Activated CD4-positive, alpha-beta memory T cell treated with anti-CD3 and anti-CD28 coated beads, Interleukin-2, amount 10 ng/mL, durations not matched to agents 7 days and 5 days (primary cell): ENCODE data around the gene MORN1. TPM values are rescaled to one million over a fixed set of nuclear protein-coding genes. Genes with fewer than 3 reads are reported as not detected.

Source experiments
- CTCF ChIA-PET: fragments of 350-600 bp; sonication (Branson Sonifier 250); formaldehyde crosslinking; loops from one replicate; lab custom pipeline; 2021; ENCODE audit warnings: antibody characterized with exemption, inconsistent platforms; lab: Charles Lee
- POLR2A ChIA-PET: fragments of 350-600 bp; sonication (Branson Sonifier 250); formaldehyde crosslinking; loops from one replicate; lab custom pipeline; 2021; ENCODE audit warnings: antibody characterized with exemption; lab: Charles Lee
- DNase-seq: peaks from one replicate; pipeline ENCODE4 v3.0.0-alpha.2; 2020
- H3K27ac Mint-ChIP-seq: one replicate; pipeline ENCODE4 v1.8.0; 2021; ENCODE audit warnings: mild to moderate bottlenecking, mixed read lengths
- H3K27me3 Mint-ChIP-seq: one replicate; pipeline ENCODE4 v1.8.0; 2021; ENCODE audit warnings: mixed read lengths
- H3K36me3 Mint-ChIP-seq: one replicate; pipeline ENCODE4 v1.8.0; 2021; ENCODE audit warnings: low read depth, mixed read lengths
- H3K4me1 Mint-ChIP-seq: one replicate; pipeline ENCODE4 v1.8.0; 2021; ENCODE audit warnings: mixed read lengths
- H3K4me3 Mint-ChIP-seq: one replicate; pipeline ENCODE4 v1.8.0; 2021; ENCODE audit warnings: mild to moderate bottlenecking, mixed read lengths
- H3K9me3 Mint-ChIP-seq: one replicate; pipeline ENCODE4 v1.8.0; 2021; ENCODE audit warnings: mixed read lengths
- total RNA-seq, 2 experiments: library from RNA; stranded (reverse); gene quantifications; one replicate each; pipeline ENCODE4 v1.2.3, GENCODE V29; 2021

Gene MORN1
- total RNA-seq, 2 experiments from 2014 or later: 6.2 to 6.3 TPM

GRCh38 chr1:2386636-2387611, 4.4 kb downstream of the MORN1 start:
- Mint-ChIP-seq H3K9me3 (no peaks in the 10 kb centered on the region), H3K36me3 (no peaks in the 10 kb centered on the region), H3K27ac (no peak overlapping the region), H3K4me1 (peaks cover 20% of the 10 kb centered on the region), H3K27me3 (no peaks in the 10 kb centered on the region), H3K4me3 (no peak overlapping the region)
- ChIA-PET CTCF (interaction anchor here (1.3 to 1.5 kb wide), 2 partner anchors 192 kb away, joined by 5 to 7 read pairs; partner anchors contain the start of gene FAAP20), POLR2A (interaction anchor here (1.4 kb wide), 1 partner anchor 160 kb away, joined by 4 read pairs; no protein-coding TSS in a partner anchor)
- DNase-seq: no peak

- POLR2A ChIA-PET: no interaction called here
- no peaks in the 10 kb centered on the region for H3K9me3 Mint-ChIP-seq
- DNase-seq: no peak
- no peaks in the 10 kb centered on the region for H3K27me3 Mint-ChIP-seq
- H3K4me1 Mint-ChIP-seq: peaks cover 20% of the 10 kb centered on the region
- H3K4me3 Mint-ChIP-seq: no peak overlapping the region
- no peaks in the 10 kb centered on the region for H3K36me3 Mint-ChIP-seq
- CTCF ChIA-PET: interaction anchor here (1.3 kb wide), 1 partner anchor 191 kb away, joined by 5 read pairs; the partner anchor contains the start of gene FAAP20
- H3K27ac Mint-ChIP-seq: no peak overlapping the region
Observed at GRCh38 chr1:2385606-2386280, 5.6 kb downstream of the MORN1 start.

GRCh38 chr1:2384941-2385481, 6.3 kb downstream of the MORN1 start:
- Mint-ChIP-seq H3K27me3 (no peaks in the 10 kb centered on the region), H3K9me3 (no peaks in the 10 kb centered on the region), H3K4me3 (no peak overlapping the region), H3K27ac (no peak overlapping the region), H3K4me1 (peaks cover 13% of the 10 kb centered on the region), H3K36me3 (no peaks in the 10 kb centered on the region)
- ChIA-PET CTCF (interaction anchor here (6.7 kb wide), 1 partner anchor 189 kb away, joined by 175 read pairs; the partner anchor contains the start of gene FAAP20), POLR2A (no interaction called here)
- DNase-seq: no peak

- CTCF ChIA-PET: interaction anchor here (6.7 kb wide), 1 partner anchor 188 kb away, joined by 175 read pairs; the partner anchor contains the start of gene FAAP20
Observed at GRCh38 chr1:2384130-2384860, 7.1 kb downstream of the MORN1 start.

GRCh38 chr1:2383576-2383975, 7.8 kb downstream of the MORN1 start:
- ChIA-PET CTCF (interaction anchor here (6.7 kb wide), 1 partner anchor 188 kb away, joined by 175 read pairs; the partner anchor contains the start of gene FAAP20), POLR2A (interaction anchor here (1.1 kb wide), 1 partner anchor 188 kb away, joined by 5 read pairs; the partner anchor contains the start of gene FAAP20)
- Mint-ChIP-seq H3K36me3 (no peaks in the 10 kb centered on the region), H3K27ac (no peak overlapping the region), H3K4me1 (peaks cover 8% of the 10 kb centered on the region), H3K9me3 (no peaks in the 10 kb centered on the region), H3K27me3 (no peaks in the 10 kb centered on the region), H3K4me3 (no peak overlapping the region)
- no peak for DNase-seq

More at GRCh38 chr1:2384130-2384860, 7.1 kb downstream of the MORN1 start:
- no peak for DNase-seq
- no peaks in the 10 kb centered on the region for H3K9me3 Mint-ChIP-seq
- POLR2A ChIA-PET: interaction anchor here (1.1 kb wide), 1 partner anchor 189 kb away, joined by 5 read pairs; the partner anchor contains the start of gene FAAP20
- peaks cover 8% of the 10 kb centered on the region for H3K4me1 Mint-ChIP-seq
- no peak overlapping the region for H3K4me3 Mint-ChIP-seq
- H3K27ac Mint-ChIP-seq: no peak overlapping the region
- no peaks in the 10 kb centered on the region for H3K36me3 Mint-ChIP-seq
- no peaks in the 10 kb centered on the region for H3K27me3 Mint-ChIP-seq

GRCh38 chr1:2382621-2383361, 8.6 kb downstream of the MORN1 start:
- Mint-ChIP-seq H3K36me3 (no peaks in the 10 kb centered on the region), H3K9me3 (no peaks in the 10 kb centered on the region), H3K4me1 (peaks cover 8% of the 10 kb centered on the region), H3K4me3 (no peak overlapping the region), H3K27ac (no peak overlapping the region), H3K27me3 (no peaks in the 10 kb centered on the region)
- POLR2A ChIA-PET: interaction anchor here (0.8 to 2.8 kb wide), 8 partner anchors 9 to 473 kb away, joined by 3 to 48 read pairs (median 8); partner anchors contain the start of genes FAAP20, MORN1 and RER1
- DNase-seq: peak; percentile 38
- CTCF ChIA-PET: interaction anchor here (0.6 to 6.7 kb wide), 15 partner anchors 9 to 1416 kb away, joined by 3 to 175 read pairs (median 7); partner anchors contain the start of genes FAAP20, MORN1, RER1 and SKI

- DNase-seq: peak; percentile 81
- no peak overlapping the region for H3K27ac Mint-ChIP-seq
- H3K4me3 Mint-ChIP-seq: no peak overlapping the region
- H3K27me3 Mint-ChIP-seq: no peaks in the 10 kb centered on the region
- ChIA-PET CTCF (interaction anchor here (0.6 to 6.7 kb wide), 27 partner anchors 9 to 1417 kb away, joined by 3 to 175 read pairs (median 4); partner anchors contain the start of genes FAAP20, MORN1, RER1 and SKI), POLR2A (interaction anchor here (0.7 to 2.8 kb wide), 13 partner anchors 9 to 473 kb away, joined by 3 to 48 read pairs (median 3); partner anchors contain the start of genes FAAP20, MORN1 and RER1)
- no peaks in the 10 kb centered on the region for H3K36me3 Mint-ChIP-seq
- no peaks in the 10 kb centered on the region for H3K9me3 Mint-ChIP-seq
- H3K4me1 Mint-ChIP-seq: peaks cover 8% of the 10 kb centered on the region
Observed at GRCh38 chr1:2381741-2382620, 9.4 kb downstream of the MORN1 start.

GRCh38 chr1:2380816-2381591, 10.3 kb downstream of the MORN1 start:
- Mint-ChIP-seq H3K9me3 (no peaks in the 10 kb centered on the region), H3K36me3 (no peaks in the 10 kb centered on the region), H3K4me3 (no peak overlapping the region), H3K27ac (no peak overlapping the region), H3K4me1 (peaks cover 8% of the 10 kb centered on the region), H3K27me3 (no peaks in the 10 kb centered on the region)
- ChIA-PET POLR2A (interaction anchor here (0.7 to 2.8 kb wide), 11 partner anchors 10 to 232 kb away, joined by 3 to 48 read pairs (median 3); partner anchors contain the start of genes FAAP20, MORN1 and RER1), CTCF (interaction anchor here (0.7 to 6.7 kb wide), 22 partner anchors 10 to 241 kb away, joined by 3 to 175 read pairs (median 5); partner anchors contain the start of genes FAAP20, MORN1, RER1 and SKI)
- DNase-seq: no peak

- H3K9me3 Mint-ChIP-seq: no peaks in the 10 kb centered on the region
- CTCF ChIA-PET: interaction anchor here (0.7 to 6.7 kb wide), 5 partner anchors 12 to 184 kb away, joined by 3 to 175 read pairs (median 7); partner anchors contain the start of genes FAAP20 and RER1
- H3K4me1 Mint-ChIP-seq: peaks cover 8% of the 10 kb centered on the region
- no peaks in the 10 kb centered on the region for H3K36me3 Mint-ChIP-seq
- DNase-seq: no peak
- H3K27me3 Mint-ChIP-seq: no peaks in the 10 kb centered on the region
- no peak overlapping the region for H3K4me3 Mint-ChIP-seq
- POLR2A ChIA-PET: interaction anchor here (1.0 to 2.8 kb wide), 5 partner anchors 12 to 191 kb away, joined by 3 to 48 read pairs (median 4); partner anchors contain the start of genes FAAP20, MORN1, RER1 and TNFRSF14
- no peak overlapping the region for H3K27ac Mint-ChIP-seq
Observed at GRCh38 chr1:2379733-2380404, 11.5 kb downstream of the MORN1 start.
